Liver (tissue), 9 donors: ENCODE results near the gene SLC2A8. TPM values are rescaled to one million over a fixed set of nuclear protein-coding genes. Genes with fewer than 3 reads are reported as not detected.

Experiments
- DNase-seq: peaks from one replicate; pipeline ENCODE4 v3.0.0-alpha.2; 2017; ENCODE audit warnings: low spot score
- H3K27ac ChIP-seq, 2 donors: one replicate each; pipeline ENCODE4 v1.7.0; 2013; ENCODE audit warnings: inconsistent platforms in 2 of 2, low read length in 2 of 2, control low read depth in 1 of 2, low read depth in 1 of 2, mild to moderate bottlenecking in 1 of 2
- H3K27me3 ChIP-seq, 4 donors: one replicate each; pipeline versions ENCODE4 v1.6.1 to v1.7.0; 2013; ENCODE audit warnings: low read length in 3 of 4, inconsistent platforms in 1 of 4, mild to moderate bottlenecking in 1 of 4, moderate library complexity in 1 of 4; ENCODE audit not compliant: control insufficient read depth in 4 of 4, insufficient read depth in 4 of 4
- H3K36me3 ChIP-seq, 4 donors: one replicate each; pipeline versions ENCODE4 v1.6.1 to v1.7.0; 2013; ENCODE audit warnings: low read length in 3 of 4, mild to moderate bottlenecking in 3 of 4, low read depth in 1 of 4, moderate library complexity in 1 of 4; ENCODE audit not compliant: control insufficient read depth in 4 of 4, insufficient read depth in 3 of 4
- H3K4me1 ChIP-seq, 4 donors: one replicate each; pipeline versions ENCODE4 v1.6.1 to v1.7.0; 2013; ENCODE audit warnings: low read length in 3 of 4, mild to moderate bottlenecking in 3 of 4, moderate library complexity in 1 of 4; ENCODE audit not compliant: control insufficient read depth in 4 of 4, insufficient read depth in 4 of 4
- H3K4me3 ChIP-seq, 3 donors: one replicate each; pipeline versions ENCODE4 v1.6.1 to v1.7.0; 2013; ENCODE audit warnings: low read length in 3 of 3, control low read depth in 1 of 3, low read depth in 1 of 3, mild to moderate bottlenecking in 1 of 3
- H3K9ac ChIP-seq, 2 donors: one replicate each; pipeline ENCODE4 v1.7.0; 2013; ENCODE audit warnings: low read length in 2 of 2, mild to moderate bottlenecking in 2 of 2, moderate library complexity in 2 of 2, control low read depth in 1 of 2, low read depth in 1 of 2
- H3K9me3 ChIP-seq, 4 donors: one replicate each; pipeline versions ENCODE4 v1.6.1 to v1.7.0; 2013; ENCODE audit warnings: low read length in 3 of 4; ENCODE audit not compliant: control insufficient read depth in 4 of 4
- EGR1 ChIP-seq, 2 donors: IDR thresholded peaks; 2 replicates each; pipeline ENCODE4 v1.6.1; 2016 to 2018; ENCODE audit warnings: antibody characterized with exemption in 2 of 2, low read depth in 2 of 2
- FOXA2 ChIP-seq: IDR thresholded peaks from 2 replicates; pipeline ENCODE4 v1.6.1; 2016; ENCODE audit warnings: antibody characterized with exemption
- HNF4A ChIP-seq, 2 donors: conservative IDR thresholded peaks; 2 replicates each; pipeline ENCODE4 v1.6.1; 2016; ENCODE audit warnings: antibody characterized with exemption in 2 of 2, mild to moderate bottlenecking in 2 of 2
- HNF4G ChIP-seq: IDR thresholded peaks from 2 replicates; pipeline ENCODE4 v1.6.1; 2016; ENCODE audit warnings: antibody characterized with exemption
- JUND ChIP-seq, 2 donors: IDR thresholded peaks; 2 replicates each; pipeline ENCODE4 v1.6.1; 2016; ENCODE audit warnings: antibody characterized with exemption in 2 of 2
- NR2F2 ChIP-seq: IDR thresholded peaks from 2 replicates; pipeline ENCODE4 v1.6.1; 2016; ENCODE audit warnings: antibody characterized with exemption
- RAD21 ChIP-seq, 2 donors: IDR thresholded peaks; 2 replicates each; pipeline ENCODE4 v1.6.1; 2016; ENCODE audit warnings: antibody characterized with exemption in 2 of 2, mild to moderate bottlenecking in 2 of 2
- RXRA ChIP-seq, 2 donors: IDR thresholded peaks; 2 replicates each; pipeline ENCODE4 v1.6.1; 2017 to 2018; ENCODE audit warnings: antibody characterized with exemption in 2 of 2, mild to moderate bottlenecking in 1 of 2
- SP1 ChIP-seq: IDR thresholded peaks from 2 replicates; pipeline ENCODE4 v1.6.1; 2018; ENCODE audit warnings: antibody characterized with exemption, mild to moderate bottlenecking
- TAF1 ChIP-seq: conservative IDR thresholded peaks from 2 replicates; pipeline ENCODE4 v1.6.1; 2016; ENCODE audit warnings: antibody characterized with exemption, mild to moderate bottlenecking
- YY1 ChIP-seq: IDR thresholded peaks from 2 replicates; pipeline ENCODE4 v1.6.1; 2016; ENCODE audit warnings: antibody characterized with exemption, mild to moderate bottlenecking
- WGBS: extraction: QIAGEN DNeasy Blood & Tissue Kit; methylation state at CpG from one replicate; pipeline ENCODE4 v1.1.7; 2013; 5-methylcytosine and 5-hydroxymethylcytosine counted together
- polyA plus RNA-seq, 2 donors: library from polyadenylated mRNA; stranded (reverse) in 1 of 2; unstranded in 1 of 2; fragments of 200-250 nt in 1 of 2; fragments of >200 nt in 1 of 2; fragmentation: Nextera tagmentation in 1 of 2; extraction: Ambion mirVana in 1 of 2; gene quantifications; one replicate each; pipeline versions ENCODE4 v1.2.1 to v1.2.3, GENCODE V29; 2013 to 2015
- total RNA-seq, 2 donors: library from RNA; depleted of rRNA; stranded (reverse); fragments of >200 nt; gene quantifications; one replicate each; pipeline ENCODE4 v1.2.3, GENCODE V29; 2014
- TF ChIP-seq, protein P1 (sequence below): IDR thresholded peaks from 2 replicates; pipeline ENCODE4 v1.6.1; 2016; ENCODE audit warnings: antibody characterized with exemption
- TF ChIP-seq, protein P2 (sequence below): fragments of 150-350 bp; IDR thresholded peaks from 2 replicates; pipeline ENCODE4 v1.5.1; 2017; ENCODE audit warnings: improper control_type of control experiment, low read depth, low read length; ENCODE audit not compliant: missing input control
- TF ChIP-seq, protein P3 (sequence below): IDR thresholded peaks from 2 replicates; pipeline ENCODE4 v1.6.1; 2016; ENCODE audit warnings: antibody characterized with exemption
- TF ChIP-seq, protein P4 (sequence below): IDR thresholded peaks from 2 replicates; pipeline ENCODE4 v1.6.1; 2016; ENCODE audit warnings: antibody characterized with exemption
- TF ChIP-seq, protein P5 (sequence below): IDR thresholded peaks from 2 replicates; pipeline ENCODE4 v1.6.1; 2016; ENCODE audit warnings: antibody characterized with exemption, mild to moderate bottlenecking
- donor health status: healthy.
- donor health status: healthy.
- donor health status: healthy.
- donor health status: healthy.
- donor health status: healthy.

SLC2A8 gene
- total and polyA plus RNA-seq, 4 donors, result 10.9 to 24.5 (median 19.9) TPM

DNA sequence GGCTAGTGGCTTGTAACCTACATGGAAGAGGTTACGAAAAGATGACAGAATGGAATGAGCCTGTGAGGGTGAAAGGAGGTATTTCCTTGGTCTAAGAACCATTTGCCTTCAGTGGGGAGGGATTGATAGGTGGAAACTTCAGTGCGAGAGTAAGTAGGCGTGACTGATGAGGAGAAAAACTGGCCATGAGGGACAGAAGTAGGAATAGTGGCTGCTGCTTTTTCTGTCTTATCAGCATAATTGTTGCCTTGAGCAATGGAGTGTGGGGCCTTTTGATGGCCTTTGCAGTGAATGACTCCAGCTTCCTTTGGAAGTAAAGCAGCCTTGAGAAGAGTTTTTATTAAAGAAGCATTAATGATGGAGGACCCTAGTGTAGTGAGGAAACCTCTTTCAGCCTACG is 18.2 kb downstream of the SLC2A8 start:
- WGBS, result 94% methylated on average over 4 of the region's 4 CpGs
- Histone ChIP-seq H3K9me3 (no peaks in the 10 kb centered on the region), H3K4me1 (no peaks in the 10 kb centered on the region), H3K9ac (no peak overlapping the region), H3K27ac (no peak overlapping the region), H3K4me3 (no peak overlapping the region), H3K36me3 (no peaks in the 10 kb centered on the region), H3K27me3 (no peaks in the 10 kb centered on the region)
- TF ChIP-seq, protein P1, sequence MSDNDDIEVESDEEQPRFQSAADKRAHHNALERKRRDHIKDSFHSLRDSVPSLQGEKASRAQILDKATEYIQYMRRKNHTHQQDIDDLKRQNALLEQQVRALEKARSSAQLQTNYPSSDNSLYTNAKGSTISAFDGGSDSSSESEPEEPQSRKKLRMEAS, result no peak
- no peak for TF ChIP-seq RAD21 (IDR thresholded peaks at IDR 0.05)
- TF ChIP-seq, protein P2, sequence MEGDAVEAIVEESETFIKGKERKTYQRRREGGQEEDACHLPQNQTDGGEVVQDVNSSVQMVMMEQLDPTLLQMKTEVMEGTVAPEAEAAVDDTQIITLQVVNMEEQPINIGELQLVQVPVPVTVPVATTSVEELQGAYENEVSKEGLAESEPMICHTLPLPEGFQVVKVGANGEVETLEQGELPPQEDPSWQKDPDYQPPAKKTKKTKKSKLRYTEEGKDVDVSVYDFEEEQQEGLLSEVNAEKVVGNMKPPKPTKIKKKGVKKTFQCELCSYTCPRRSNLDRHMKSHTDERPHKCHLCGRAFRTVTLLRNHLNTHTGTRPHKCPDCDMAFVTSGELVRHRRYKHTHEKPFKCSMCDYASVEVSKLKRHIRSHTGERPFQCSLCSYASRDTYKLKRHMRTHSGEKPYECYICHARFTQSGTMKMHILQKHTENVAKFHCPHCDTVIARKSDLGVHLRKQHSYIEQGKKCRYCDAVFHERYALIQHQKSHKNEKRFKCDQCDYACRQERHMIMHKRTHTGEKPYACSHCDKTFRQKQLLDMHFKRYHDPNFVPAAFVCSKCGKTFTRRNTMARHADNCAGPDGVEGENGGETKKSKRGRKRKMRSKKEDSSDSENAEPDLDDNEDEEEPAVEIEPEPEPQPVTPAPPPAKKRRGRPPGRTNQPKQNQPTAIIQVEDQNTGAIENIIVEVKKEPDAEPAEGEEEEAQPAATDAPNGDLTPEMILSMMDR, result no peak
- TF ChIP-seq JUND (IDR thresholded peaks at IDR 0.05), result no peak
- TF ChIP-seq NR2F2, result no peak
- no peak for TF ChIP-seq YY1
- no peak for TF ChIP-seq TAF1
- no peak for TF ChIP-seq FOXA2
- no peak for TF ChIP-seq SP1
- TF ChIP-seq, protein P3, sequence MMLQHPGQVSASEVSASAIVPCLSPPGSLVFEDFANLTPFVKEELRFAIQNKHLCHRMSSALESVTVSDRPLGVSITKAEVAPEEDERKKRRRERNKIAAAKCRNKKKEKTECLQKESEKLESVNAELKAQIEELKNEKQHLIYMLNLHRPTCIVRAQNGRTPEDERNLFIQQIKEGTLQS, result no peak
- no peak for TF ChIP-seq EGR1 (IDR thresholded peaks at IDR 0.05; ENCODE audit: low read depth in 2 of 2)
- TF ChIP-seq, protein P4, sequence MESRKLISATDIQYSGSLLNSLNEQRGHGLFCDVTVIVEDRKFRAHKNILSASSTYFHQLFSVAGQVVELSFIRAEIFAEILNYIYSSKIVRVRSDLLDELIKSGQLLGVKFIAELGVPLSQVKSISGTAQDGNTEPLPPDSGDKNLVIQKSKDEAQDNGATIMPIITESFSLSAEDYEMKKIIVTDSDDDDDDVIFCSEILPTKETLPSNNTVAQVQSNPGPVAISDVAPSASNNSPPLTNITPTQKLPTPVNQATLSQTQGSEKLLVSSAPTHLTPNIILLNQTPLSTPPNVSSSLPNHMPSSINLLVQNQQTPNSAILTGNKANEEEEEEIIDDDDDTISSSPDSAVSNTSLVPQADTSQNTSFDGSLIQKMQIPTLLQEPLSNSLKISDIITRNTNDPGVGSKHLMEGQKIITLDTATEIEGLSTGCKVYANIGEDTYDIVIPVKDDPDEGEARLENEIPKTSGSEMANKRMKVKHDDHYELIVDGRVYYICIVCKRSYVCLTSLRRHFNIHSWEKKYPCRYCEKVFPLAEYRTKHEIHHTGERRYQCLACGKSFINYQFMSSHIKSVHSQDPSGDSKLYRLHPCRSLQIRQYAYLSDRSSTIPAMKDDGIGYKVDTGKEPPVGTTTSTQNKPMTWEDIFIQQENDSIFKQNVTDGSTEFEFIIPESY, result no peak
- TF ChIP-seq RXRA (IDR thresholded peaks at IDR 0.05), result no peak
- no peak for DNase-seq

DNA sequence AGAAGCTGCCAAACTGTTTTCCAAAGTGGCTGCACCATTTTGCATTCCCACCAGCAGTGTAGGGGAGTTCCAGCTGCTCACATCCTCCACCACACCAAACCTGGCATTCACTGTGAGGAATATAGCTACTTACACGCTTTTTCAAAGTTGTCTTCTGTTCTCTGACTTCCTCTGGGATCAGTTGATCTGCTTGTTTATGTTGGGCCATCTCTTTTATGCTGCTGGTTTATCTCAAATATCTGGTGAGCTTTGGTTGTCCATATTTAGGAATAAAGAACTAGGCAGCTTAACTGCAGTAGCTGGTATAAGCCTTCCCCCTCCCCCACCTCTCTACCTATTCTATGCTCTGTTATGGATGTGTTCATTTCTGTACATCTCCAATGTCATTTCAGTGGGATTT is 18.7 kb downstream of the SLC2A8 start:
- no peaks in the 10 kb centered on the region for H3K4me1 ChIP-seq
- no peak overlapping the region for H3K9ac ChIP-seq
- DNase-seq, result no peak
- no peaks in the 10 kb centered on the region for H3K27me3 ChIP-seq
- TF ChIP-seq JUND (IDR thresholded peaks at IDR 0.05) (no peak), HNF4A (conservative IDR thresholded peaks at IDR 0.05) (no peak), HNF4G (no peak)
- TF ChIP-seq, protein P3, result no peak
- TF ChIP-seq, protein P5, sequence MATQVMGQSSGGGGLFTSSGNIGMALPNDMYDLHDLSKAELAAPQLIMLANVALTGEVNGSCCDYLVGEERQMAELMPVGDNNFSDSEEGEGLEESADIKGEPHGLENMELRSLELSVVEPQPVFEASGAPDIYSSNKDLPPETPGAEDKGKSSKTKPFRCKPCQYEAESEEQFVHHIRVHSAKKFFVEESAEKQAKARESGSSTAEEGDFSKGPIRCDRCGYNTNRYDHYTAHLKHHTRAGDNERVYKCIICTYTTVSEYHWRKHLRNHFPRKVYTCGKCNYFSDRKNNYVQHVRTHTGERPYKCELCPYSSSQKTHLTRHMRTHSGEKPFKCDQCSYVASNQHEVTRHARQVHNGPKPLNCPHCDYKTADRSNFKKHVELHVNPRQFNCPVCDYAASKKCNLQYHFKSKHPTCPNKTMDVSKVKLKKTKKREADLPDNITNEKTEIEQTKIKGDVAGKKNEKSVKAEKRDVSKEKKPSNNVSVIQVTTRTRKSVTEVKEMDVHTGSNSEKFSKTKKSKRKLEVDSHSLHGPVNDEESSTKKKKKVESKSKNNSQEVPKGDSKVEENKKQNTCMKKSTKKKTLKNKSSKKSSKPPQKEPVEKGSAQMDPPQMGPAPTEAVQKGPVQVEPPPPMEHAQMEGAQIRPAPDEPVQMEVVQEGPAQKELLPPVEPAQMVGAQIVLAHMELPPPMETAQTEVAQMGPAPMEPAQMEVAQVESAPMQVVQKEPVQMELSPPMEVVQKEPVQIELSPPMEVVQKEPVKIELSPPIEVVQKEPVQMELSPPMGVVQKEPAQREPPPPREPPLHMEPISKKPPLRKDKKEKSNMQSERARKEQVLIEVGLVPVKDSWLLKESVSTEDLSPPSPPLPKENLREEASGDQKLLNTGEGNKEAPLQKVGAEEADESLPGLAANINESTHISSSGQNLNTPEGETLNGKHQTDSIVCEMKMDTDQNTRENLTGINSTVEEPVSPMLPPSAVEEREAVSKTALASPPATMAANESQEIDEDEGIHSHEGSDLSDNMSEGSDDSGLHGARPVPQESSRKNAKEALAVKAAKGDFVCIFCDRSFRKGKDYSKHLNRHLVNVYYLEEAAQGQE, result no peak
- H3K4me3 ChIP-seq, result no peak overlapping the region
- no peaks in the 10 kb centered on the region for H3K9me3 ChIP-seq
- WGBS, result 84% methylated on average over 1 of the region's 1 CpG
- H3K36me3 ChIP-seq, result no peaks in the 10 kb centered on the region
- H3K27ac ChIP-seq, result no peak overlapping the region
